ENCODE results near the gene TSACC.
"Not testable (repeated sequence)": the region's sequence is repeated elsewhere in the genome, so short reads cannot be mapped to it uniquely, and the experiment has no call there.

The TSACC gene

GRCh38 chr1:156344409-156344808 lies 6.1 kb downstream of the TSACC start:
- no peaks in the 10 kb centered on the region for H3K4me1 ChIP-seq (ENCODE audit: control insufficient read depth in 5 of 5, insufficient read depth in 5 of 5, low read length in 5 of 5)
- no peaks in the 10 kb centered on the region for H3K36me3 ChIP-seq (ENCODE audit: control insufficient read depth in 5 of 5, insufficient read depth in 5 of 5, low read length in 5 of 5)
- H3K9ac ChIP-seq (ENCODE audit: low read length in 5 of 5), result no peak overlapping the region
- H3K4me3 ChIP-seq (ENCODE audit: low read depth in 1 of 5, low read length in 5 of 5), result no peak overlapping the region
- H3K27me3 ChIP-seq (ENCODE audit: control insufficient read depth in 5 of 5, insufficient read depth in 4 of 5, low read length in 5 of 5), result peaks cover 0 to 13% (median 0%) of the 10 kb centered on the region in 5 donors
- H3K27ac ChIP-seq (ENCODE audit: low read depth, low read length), result no peak overlapping the region
- H3K9me3 ChIP-seq (ENCODE audit: control insufficient read depth in 5 of 5, low read length in 5 of 5), result no peaks in the 10 kb centered on the region

GRCh38 chr1:156346035-156346434 lies 7.7 kb downstream of the TSACC start:
- not testable (repeated sequence) for H3K36me3 ChIP-seq (ENCODE audit: control insufficient read depth in 5 of 5, insufficient read depth in 5 of 5, low read length in 5 of 5); H3K9ac ChIP-seq (ENCODE audit: low read length in 5 of 5); H3K4me3 ChIP-seq (ENCODE audit: low read depth in 1 of 5, low read length in 5 of 5); H3K9me3 ChIP-seq (ENCODE audit: control insufficient read depth in 5 of 5, low read length in 5 of 5); H3K4me1 ChIP-seq (ENCODE audit: control insufficient read depth in 5 of 5, insufficient read depth in 5 of 5, low read length in 5 of 5); H3K27ac ChIP-seq (ENCODE audit: low read depth, low read length)
- peaks cover 0 to 13% (median 0%) of the 10 kb centered on the region in 5 donors for H3K27me3 ChIP-seq (ENCODE audit: control insufficient read depth in 5 of 5, insufficient read depth in 4 of 5, low read length in 5 of 5)

GRCh38 chr1:156346636-156347035 lies 8.3 kb downstream of the TSACC start:
- H3K9me3 ChIP-seq (ENCODE audit: control insufficient read depth in 5 of 5, low read length in 5 of 5), result no peaks in the 10 kb centered on the region
- H3K27ac ChIP-seq (ENCODE audit: low read depth, low read length), result no peak overlapping the region
- no peaks in the 10 kb centered on the region for H3K36me3 ChIP-seq (ENCODE audit: control insufficient read depth in 5 of 5, insufficient read depth in 5 of 5, low read length in 5 of 5)
- no peak overlapping the region for H3K9ac ChIP-seq (ENCODE audit: low read length in 5 of 5)
- H3K4me1 ChIP-seq (ENCODE audit: control insufficient read depth in 5 of 5, insufficient read depth in 5 of 5, low read length in 5 of 5), result no peaks in the 10 kb centered on the region
- H3K4me3 ChIP-seq (ENCODE audit: low read depth in 1 of 5, low read length in 5 of 5), result no peak overlapping the region
- peaks cover 0 to 13% (median 0%) of the 10 kb centered on the region in 5 donors for H3K27me3 ChIP-seq (ENCODE audit: control insufficient read depth in 5 of 5, insufficient read depth in 4 of 5, low read length in 5 of 5)

GRCh38 chr1:156347331-156347730 lies 9.0 kb downstream of the TSACC start:
- Histone ChIP-seq H3K9me3 (ENCODE audit: control insufficient read depth in 5 of 5, low read length in 5 of 5) (no peaks in the 10 kb centered on the region), H3K4me3 (ENCODE audit: low read depth in 1 of 5, low read length in 5 of 5) (no peak overlapping the region), H3K36me3 (ENCODE audit: control insufficient read depth in 5 of 5, insufficient read depth in 5 of 5, low read length in 5 of 5) (no peaks in the 10 kb centered on the region), H3K9ac (ENCODE audit: low read length in 5 of 5) (no peak overlapping the region), H3K4me1 (ENCODE audit: control insufficient read depth in 5 of 5, insufficient read depth in 5 of 5, low read length in 5 of 5) (no peaks in the 10 kb centered on the region), H3K27me3 (ENCODE audit: control insufficient read depth in 5 of 5, insufficient read depth in 4 of 5, low read length in 5 of 5) (peaks cover 0 to 13% (median 0%) of the 10 kb centered on the region in 5 donors), H3K27ac (ENCODE audit: low read depth, low read length) (no peak overlapping the region)

- H3K36me3 ChIP-seq (ENCODE audit: control insufficient read depth in 5 of 5, insufficient read depth in 5 of 5, low read length in 5 of 5); H3K27ac ChIP-seq (ENCODE audit: low read depth, low read length); H3K4me1 ChIP-seq (ENCODE audit: control insufficient read depth in 5 of 5, insufficient read depth in 5 of 5, low read length in 5 of 5); H3K9ac ChIP-seq (ENCODE audit: low read length in 5 of 5); H3K4me3 ChIP-seq (ENCODE audit: low read depth in 1 of 5, low read length in 5 of 5); H3K9me3 ChIP-seq (ENCODE audit: control insufficient read depth in 5 of 5, low read length in 5 of 5): not testable (repeated sequence)
- peaks cover 9 to 15% (median 12%) of the 10 kb centered on the region in 5 donors for H3K27me3 ChIP-seq (ENCODE audit: control insufficient read depth in 5 of 5, insufficient read depth in 4 of 5, low read length in 5 of 5)
These were observed 14.2 kb downstream of the TSACC start for GRCh38 chr1:156352481-156352880.

- Histone ChIP-seq H3K27me3 (ENCODE audit: control insufficient read depth in 5 of 5, insufficient read depth in 4 of 5, low read length in 5 of 5) (peaks cover 10 to 18% (median 14%) of the 10 kb centered on the region in 5 donors), H3K9me3 (ENCODE audit: control insufficient read depth in 5 of 5, low read length in 5 of 5) (no peaks in the 10 kb centered on the region), H3K9ac (ENCODE audit: low read length in 5 of 5) (no peak overlapping the region), H3K4me3 (ENCODE audit: low read depth in 1 of 5, low read length in 5 of 5) (no peak overlapping the region), H3K36me3 (ENCODE audit: control insufficient read depth in 5 of 5, insufficient read depth in 5 of 5, low read length in 5 of 5) (no peaks in the 10 kb centered on the region), H3K27ac (ENCODE audit: low read depth, low read length) (no peak overlapping the region), H3K4me1 (ENCODE audit: control insufficient read depth in 5 of 5, insufficient read depth in 5 of 5, low read length in 5 of 5) (peaks cover 0 to 5% (median 0%) of the 10 kb centered on the region in 5 donors)
These were observed 18.0 kb downstream of the TSACC start for GRCh38 chr1:156356262-156356874.

- peaks cover 0 to 5% (median 0%) of the 10 kb centered on the region in 5 donors for H3K4me1 ChIP-seq (ENCODE audit: control insufficient read depth in 5 of 5, insufficient read depth in 5 of 5, low read length in 5 of 5)
- no peak overlapping the region for H3K27ac ChIP-seq (ENCODE audit: low read depth, low read length)
- no peaks in the 10 kb centered on the region for H3K9me3 ChIP-seq (ENCODE audit: control insufficient read depth in 5 of 5, low read length in 5 of 5)
- H3K36me3 ChIP-seq (ENCODE audit: control insufficient read depth in 5 of 5, insufficient read depth in 5 of 5, low read length in 5 of 5), result no peaks in the 10 kb centered on the region
- no peak overlapping the region for H3K4me3 ChIP-seq (ENCODE audit: low read depth in 1 of 5, low read length in 5 of 5)
- peaks cover 10 to 18% (median 14%) of the 10 kb centered on the region in 5 donors for H3K27me3 ChIP-seq (ENCODE audit: control insufficient read depth in 5 of 5, insufficient read depth in 4 of 5, low read length in 5 of 5)
- no peak overlapping the region for H3K9ac ChIP-seq (ENCODE audit: low read length in 5 of 5)
These were observed 18.7 kb downstream of the TSACC start for GRCh38 chr1:156356875-156357534.

GRCh38 chr1:156357977-156358376 lies 19.7 kb downstream of the TSACC start:
- Histone ChIP-seq H3K9me3 (ENCODE audit: control insufficient read depth in 5 of 5, low read length in 5 of 5) (no peaks in the 10 kb centered on the region), H3K4me1 (ENCODE audit: control insufficient read depth in 5 of 5, insufficient read depth in 5 of 5, low read length in 5 of 5) (peaks cover 0 to 5% (median 0%) of the 10 kb centered on the region in 5 donors), H3K27ac (ENCODE audit: low read depth, low read length) (no peak overlapping the region), H3K4me3 (ENCODE audit: low read depth in 1 of 5, low read length in 5 of 5) (no peak overlapping the region), H3K36me3 (ENCODE audit: control insufficient read depth in 5 of 5, insufficient read depth in 5 of 5, low read length in 5 of 5) (no peaks in the 10 kb centered on the region), H3K9ac (ENCODE audit: low read length in 5 of 5) (no peak overlapping the region), H3K27me3 (ENCODE audit: control insufficient read depth in 5 of 5, insufficient read depth in 4 of 5, low read length in 5 of 5) (peaks cover 10 to 18% (median 14%) of the 10 kb centered on the region in 5 donors)

GRCh38 chr1:156358641-156359040 lies 20.3 kb downstream of the TSACC start:
- Histone ChIP-seq H3K4me3 (ENCODE audit: low read depth in 1 of 5, low read length in 5 of 5) (no peak overlapping the region), H3K27me3 (ENCODE audit: control insufficient read depth in 5 of 5, insufficient read depth in 4 of 5, low read length in 5 of 5) (peaks cover 10 to 18% (median 14%) of the 10 kb centered on the region in 5 donors), H3K9me3 (ENCODE audit: control insufficient read depth in 5 of 5, low read length in 5 of 5) (no peaks in the 10 kb centered on the region), H3K27ac (ENCODE audit: low read depth, low read length) (no peak overlapping the region), H3K36me3 (ENCODE audit: control insufficient read depth in 5 of 5, insufficient read depth in 5 of 5, low read length in 5 of 5) (no peaks in the 10 kb centered on the region), H3K9ac (ENCODE audit: low read length in 5 of 5) (no peak overlapping the region), H3K4me1 (ENCODE audit: control insufficient read depth in 5 of 5, insufficient read depth in 5 of 5, low read length in 5 of 5) (peaks cover 0 to 5% (median 0%) of the 10 kb centered on the region in 5 donors)

- H3K9me3 ChIP-seq (ENCODE audit: control insufficient read depth in 5 of 5, low read length in 5 of 5), result no peaks in the 10 kb centered on the region
- no peak overlapping the region for H3K27ac ChIP-seq (ENCODE audit: low read depth, low read length)
- peaks cover 13 to 18% (median 18%) of the 10 kb centered on the region in 5 donors for H3K27me3 ChIP-seq (ENCODE audit: control insufficient read depth in 5 of 5, insufficient read depth in 4 of 5, low read length in 5 of 5)
- no peak overlapping the region for H3K9ac ChIP-seq (ENCODE audit: low read length in 5 of 5)
- no peaks in the 10 kb centered on the region for H3K36me3 ChIP-seq (ENCODE audit: control insufficient read depth in 5 of 5, insufficient read depth in 5 of 5, low read length in 5 of 5)
- peaks cover 0 to 5% (median 0%) of the 10 kb centered on the region in 5 donors for H3K4me1 ChIP-seq (ENCODE audit: control insufficient read depth in 5 of 5, insufficient read depth in 5 of 5, low read length in 5 of 5)
- H3K4me3 ChIP-seq (ENCODE audit: low read depth in 1 of 5, low read length in 5 of 5), result no peak overlapping the region
These were observed 20.9 kb downstream of the TSACC start for GRCh38 chr1:156359249-156359648.
